HUES6 (cell line): ENCODE results near the gene SNX18.

Experiments used
- H3K27ac ChIP-seq: 2 replicates; pipeline ENCODE4 v1.7.0; 2013; ENCODE audit warnings: low read depth, mild to moderate bottlenecking, low read length, inconsistent platforms
- H3K27me3 ChIP-seq: 2 replicates; pipeline ENCODE4 v1.6.1; 2013; ENCODE audit warnings: low read length; ENCODE audit not compliant: control insufficient read depth, insufficient read depth
- H3K36me3 ChIP-seq: 2 replicates; pipeline ENCODE4 v1.6.1; 2013; ENCODE audit warnings: low read length; ENCODE audit not compliant: control insufficient read depth, insufficient read depth
- H3K4me1 ChIP-seq: 2 replicates; pipeline ENCODE4 v1.6.1; 2013; ENCODE audit warnings: low read length; ENCODE audit not compliant: control insufficient read depth, insufficient read depth
- H3K4me3 ChIP-seq: 2 replicates; pipeline ENCODE4 v1.5.1; 2013; ENCODE audit warnings: low read depth, low read length
- H3K9ac ChIP-seq: one replicate; pipeline ENCODE4 v1.6.1; 2013; ENCODE audit warnings: mild to moderate bottlenecking, low read length
- H3K9me3 ChIP-seq: 2 replicates; pipeline ENCODE4 v1.6.1; 2013; ENCODE audit warnings: low read depth, low read length; ENCODE audit not compliant: control insufficient read depth, insufficient read depth

The SNX18 gene

DNA sequence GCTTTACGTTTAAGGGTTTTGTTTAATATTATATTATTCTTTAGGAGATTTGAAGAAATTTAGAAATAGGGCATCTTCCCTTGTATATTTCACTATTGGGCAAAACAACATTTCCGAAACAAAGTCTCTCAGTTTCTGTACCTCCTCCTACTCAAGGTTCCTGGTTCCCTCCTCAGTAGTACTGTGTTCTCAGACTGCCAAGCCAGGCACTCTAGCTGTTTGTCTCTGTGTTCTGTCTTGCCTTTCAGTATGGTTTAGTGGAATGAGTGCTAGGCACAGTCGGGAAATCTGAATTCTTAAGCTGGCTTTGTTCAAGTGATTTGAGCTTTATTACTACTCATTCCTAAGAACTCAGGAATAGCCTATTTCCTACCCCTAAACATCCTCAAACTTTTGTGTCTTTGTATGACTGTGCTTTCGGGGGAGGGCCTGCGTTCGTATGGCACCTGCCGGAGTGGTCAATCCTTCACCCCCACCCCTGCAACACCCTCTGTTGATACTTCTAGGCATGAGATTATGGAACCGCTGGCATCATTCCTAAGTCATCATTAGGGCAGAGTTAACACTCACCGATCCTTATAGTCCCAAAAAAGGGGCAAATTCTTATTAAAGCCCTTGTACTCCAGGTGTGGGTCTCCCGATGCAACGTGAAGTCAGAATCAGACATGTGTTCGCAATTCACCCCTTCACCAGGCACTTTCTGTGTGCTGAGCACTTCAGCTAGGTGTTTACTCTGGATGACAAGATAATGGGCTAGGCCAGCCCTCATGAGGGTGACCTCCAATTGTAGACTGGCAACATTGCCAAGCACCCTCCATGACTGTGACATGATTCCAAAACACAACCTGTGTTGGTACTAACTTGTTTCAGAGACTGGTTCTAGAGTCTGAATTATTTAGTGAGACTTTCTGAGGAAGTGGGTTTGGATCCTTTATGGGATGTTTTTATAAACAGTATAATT lies 24.5 kb downstream of the SNX18 start:
- Histone ChIP-seq H3K9ac (no peak overlapping the region), H3K4me3 (no peak overlapping the region), H3K9me3 (no peaks in the 10 kb centered on the region), H3K27me3 (no peaks in the 10 kb centered on the region), H3K27ac (no peak overlapping the region), H3K36me3 (no peaks in the 10 kb centered on the region), H3K4me1 (no peaks in the 10 kb centered on the region)

DNA sequence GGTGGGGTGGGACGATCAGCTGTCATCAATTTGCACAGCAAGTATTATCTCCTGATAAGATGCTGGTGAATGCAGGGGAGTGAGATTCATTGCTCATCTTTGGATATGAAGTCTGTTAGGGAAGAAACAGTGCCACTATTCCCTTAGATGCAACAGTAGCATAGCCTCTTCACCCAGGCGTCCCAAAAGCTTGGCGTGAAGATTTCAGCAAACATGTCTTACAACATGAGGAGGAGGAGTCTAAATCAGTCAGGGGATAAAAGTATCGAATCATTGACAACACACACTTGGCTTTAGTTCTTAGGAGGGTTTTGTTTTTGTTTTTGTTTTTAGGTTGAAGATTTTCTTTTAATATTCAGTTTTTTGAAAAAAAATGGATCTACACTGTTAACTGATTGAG lies 26.5 kb downstream of the SNX18 start:
- Histone ChIP-seq H3K4me1 (no peaks in the 10 kb centered on the region), H3K27ac (no peak overlapping the region), H3K9me3 (no peaks in the 10 kb centered on the region), H3K27me3 (no peaks in the 10 kb centered on the region), H3K9ac (no peak overlapping the region), H3K36me3 (no peaks in the 10 kb centered on the region), H3K4me3 (no peak overlapping the region)

DNA sequence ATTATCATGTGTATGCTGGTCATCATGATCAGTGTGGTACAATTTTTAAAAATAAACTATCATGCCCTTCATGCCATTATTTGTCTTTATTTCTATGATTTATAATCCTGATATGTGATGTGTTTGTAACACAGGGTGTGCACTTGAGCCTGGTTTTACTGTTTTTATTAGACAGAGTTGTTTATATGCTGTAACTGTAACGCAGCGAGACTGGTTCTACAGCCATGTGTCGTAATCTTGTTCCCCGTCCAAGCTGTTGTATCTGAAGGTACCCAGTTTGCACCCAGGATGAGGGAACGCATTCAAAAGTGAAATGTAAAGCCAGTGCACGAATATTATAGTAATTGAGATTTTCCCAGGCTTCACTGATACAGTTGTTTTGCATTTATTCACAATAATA lies 28.2 kb downstream of the SNX18 start:
- no peaks in the 10 kb centered on the region for H3K36me3 ChIP-seq

DNA sequence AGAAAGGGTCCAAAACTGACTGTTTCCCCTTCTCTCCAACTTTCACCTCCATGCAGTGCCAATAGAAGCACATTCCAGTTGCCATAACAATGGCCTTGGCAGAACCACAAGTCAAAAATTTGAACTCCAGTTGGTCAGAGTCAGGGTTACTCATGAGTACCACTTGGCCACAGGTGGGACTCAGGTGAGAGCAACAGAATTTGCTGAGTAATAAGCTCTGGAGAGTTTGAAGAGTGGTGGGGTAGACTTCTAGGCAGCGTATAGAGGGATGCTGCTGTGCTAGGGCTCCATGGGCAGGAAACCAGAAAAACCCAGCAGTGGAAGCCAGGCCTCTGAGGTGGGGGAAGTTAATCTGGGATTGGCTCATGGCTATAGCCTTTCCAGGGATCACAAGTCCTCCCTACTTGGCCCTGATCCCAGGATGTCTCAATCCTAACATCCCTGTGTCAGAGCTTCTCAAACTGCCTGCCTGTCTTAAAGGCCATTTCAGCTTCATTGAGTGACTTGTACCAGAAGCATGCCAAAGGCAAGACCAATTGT lies 30.2 kb downstream of the SNX18 start:
- Histone ChIP-seq H3K36me3 (no peaks in the 10 kb centered on the region), H3K9ac (no peak overlapping the region), H3K27ac (no peak overlapping the region), H3K27me3 (no peaks in the 10 kb centered on the region), H3K4me3 (no peak overlapping the region), H3K9me3 (no peaks in the 10 kb centered on the region), H3K4me1 (no peaks in the 10 kb centered on the region)

More for the DNA sequence above, 28.2 kb downstream of the SNX18 start:
- Histone ChIP-seq H3K9ac (no peak overlapping the region), H3K4me3 (no peak overlapping the region), H3K4me1 (no peaks in the 10 kb centered on the region), H3K27me3 (no peaks in the 10 kb centered on the region), H3K27ac (no peak overlapping the region), H3K9me3 (no peaks in the 10 kb centered on the region)

DNA sequence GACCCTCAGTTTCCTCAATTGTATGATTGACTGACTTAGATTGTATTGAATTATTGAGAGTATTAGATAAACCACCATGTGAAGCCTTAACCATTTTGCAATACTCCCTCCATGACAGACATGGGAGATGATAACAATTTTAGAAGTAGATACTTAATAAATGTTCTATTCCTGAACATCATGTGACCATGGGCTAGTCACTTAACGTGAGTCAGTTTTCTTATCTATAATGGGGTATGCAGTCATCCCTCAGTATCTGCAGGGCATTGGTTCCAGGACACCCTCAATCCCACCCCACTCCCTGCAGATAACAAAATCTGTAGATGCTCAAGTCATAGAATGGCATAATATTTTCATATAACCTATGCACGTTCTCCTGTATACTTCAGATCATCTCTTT lies 31.0 kb downstream of the SNX18 start:
- H3K36me3 ChIP-seq = no peaks in the 10 kb centered on the region
- no peaks in the 10 kb centered on the region for H3K27me3 ChIP-seq
- H3K27ac ChIP-seq = no peak overlapping the region
- no peak overlapping the region for H3K4me3 ChIP-seq
- H3K9ac ChIP-seq = no peak overlapping the region
- no peaks in the 10 kb centered on the region for H3K4me1 ChIP-seq
- H3K9me3 ChIP-seq = no peaks in the 10 kb centered on the region

DNA sequence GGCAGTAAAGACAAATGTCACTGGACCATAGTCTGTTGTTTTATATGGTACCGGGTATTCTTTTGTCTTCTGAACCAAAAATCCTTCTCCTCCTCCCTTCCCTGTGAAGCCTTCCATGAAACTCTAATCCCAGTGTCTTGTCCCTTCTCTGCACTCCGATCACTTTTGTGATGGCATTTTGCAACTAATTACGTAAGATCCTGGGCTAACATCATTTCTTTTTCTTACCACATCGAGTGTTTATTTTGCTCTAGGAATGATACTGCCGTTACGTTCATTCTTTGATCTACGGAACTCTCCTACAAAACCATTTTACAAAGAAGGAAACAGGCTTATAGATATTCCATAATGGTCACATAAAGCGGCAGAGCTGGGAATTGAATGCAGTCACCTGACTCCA lies 33.7 kb downstream of the SNX18 start:
- Histone ChIP-seq H3K27ac (no peak overlapping the region), H3K27me3 (no peaks in the 10 kb centered on the region), H3K9me3 (no peaks in the 10 kb centered on the region), H3K4me1 (no peaks in the 10 kb centered on the region), H3K4me3 (no peak overlapping the region), H3K36me3 (no peaks in the 10 kb centered on the region), H3K9ac (no peak overlapping the region)

DNA sequence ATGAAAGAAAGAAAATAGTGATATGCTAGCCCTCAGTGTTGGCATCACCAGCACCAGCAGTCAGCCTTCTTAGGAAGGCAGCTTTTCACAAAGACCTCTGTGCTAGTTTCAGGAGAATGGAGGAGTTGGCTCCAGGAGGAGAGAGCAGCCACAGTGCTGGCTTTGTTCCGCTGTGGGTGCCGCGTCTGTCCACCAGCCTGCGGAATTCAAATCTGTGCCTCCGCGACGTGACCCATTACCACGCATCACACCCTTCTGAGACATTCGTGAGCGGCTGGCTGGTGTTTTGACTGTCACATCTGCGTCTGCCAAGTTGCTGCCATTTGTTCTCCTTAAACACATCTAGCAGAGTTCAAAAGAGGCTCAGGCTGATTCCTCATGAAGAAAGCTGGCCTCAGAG lies 34.4 kb downstream of the SNX18 start:
- Histone ChIP-seq H3K27me3 (no peaks in the 10 kb centered on the region), H3K27ac (no peak overlapping the region), H3K4me1 (no peaks in the 10 kb centered on the region), H3K9me3 (no peaks in the 10 kb centered on the region), H3K9ac (no peak overlapping the region), H3K36me3 (no peaks in the 10 kb centered on the region), H3K4me3 (no peak overlapping the region)

DNA sequence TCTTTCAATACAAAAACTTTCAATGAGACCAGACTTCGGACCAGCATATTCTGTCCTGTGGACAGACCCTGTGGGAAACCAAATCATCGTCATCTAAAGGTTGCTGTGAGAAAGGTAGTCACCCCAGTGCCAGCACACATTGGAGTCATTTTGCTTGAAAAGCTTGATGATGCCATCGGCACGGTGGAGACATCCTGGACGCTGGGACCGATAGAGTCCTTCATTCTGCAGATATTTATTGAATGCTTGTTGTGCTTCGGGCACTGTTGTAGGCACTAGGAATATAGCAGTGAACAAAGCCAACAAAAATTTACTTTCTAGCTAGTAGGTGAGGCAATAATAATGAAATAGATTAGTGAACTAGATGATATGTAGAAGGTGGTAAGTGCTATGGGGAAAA lies 34.9 kb downstream of the SNX18 start:
- no peak overlapping the region for H3K9ac ChIP-seq
- H3K4me3 ChIP-seq = no peak overlapping the region
- no peaks in the 10 kb centered on the region for H3K4me1 ChIP-seq
- no peaks in the 10 kb centered on the region for H3K36me3 ChIP-seq
- no peak overlapping the region for H3K27ac ChIP-seq
- no peaks in the 10 kb centered on the region for H3K9me3 ChIP-seq
- no peaks in the 10 kb centered on the region for H3K27me3 ChIP-seq

DNA sequence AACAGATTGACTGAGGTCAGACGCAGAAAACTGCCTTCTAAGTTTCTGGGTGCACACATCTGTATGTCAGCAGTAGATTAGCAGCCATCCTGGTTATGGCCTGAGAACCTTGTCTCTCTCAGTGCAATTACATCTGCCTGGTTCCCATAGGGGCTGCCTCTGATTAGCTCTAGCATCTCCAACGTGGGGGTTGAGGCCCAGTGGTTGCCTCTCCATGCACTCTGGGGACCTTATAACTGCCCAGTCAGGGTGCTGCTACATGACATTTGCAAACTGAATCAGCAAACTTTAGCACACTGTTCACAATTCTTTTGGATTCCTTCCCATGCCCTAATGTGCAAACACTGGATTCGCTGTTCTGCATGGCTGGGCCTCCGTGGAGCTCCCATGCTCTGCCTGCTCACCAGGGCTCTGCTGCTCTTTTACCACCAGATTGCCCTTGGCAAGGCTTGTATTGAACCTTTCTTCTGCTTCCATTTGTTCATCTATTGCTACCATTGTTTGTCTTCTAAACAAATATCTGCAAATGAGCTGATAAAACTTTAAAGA lies 36.2 kb downstream of the SNX18 start:
- H3K4me3 ChIP-seq = no peak overlapping the region
- no peaks in the 10 kb centered on the region for H3K27me3 ChIP-seq
- H3K36me3 ChIP-seq = no peaks in the 10 kb centered on the region
- no peak overlapping the region for H3K9ac ChIP-seq
- no peak overlapping the region for H3K27ac ChIP-seq
- H3K9me3 ChIP-seq = no peaks in the 10 kb centered on the region
- H3K4me1 ChIP-seq = no peaks in the 10 kb centered on the region

DNA sequence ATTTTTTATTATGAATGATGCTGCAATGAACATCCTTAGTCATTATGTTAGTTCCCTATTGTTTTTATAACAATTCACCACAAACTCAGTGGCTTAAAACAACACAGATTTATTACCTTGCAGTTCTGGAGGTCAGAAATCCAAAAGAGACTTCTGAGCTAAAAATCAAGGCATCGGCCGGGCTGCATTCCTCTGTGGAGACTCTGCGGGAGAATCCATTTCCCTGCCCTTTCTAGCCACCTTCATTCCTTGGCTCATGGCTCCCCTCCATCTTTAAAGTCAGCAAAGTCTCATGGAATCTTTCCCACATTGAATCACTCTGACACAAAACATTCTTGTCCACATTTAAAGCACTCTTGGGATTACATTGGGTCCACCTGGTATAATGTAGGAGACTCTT lies 38.6 kb downstream of the SNX18 start:
- Histone ChIP-seq H3K27ac (no peak overlapping the region), H3K9me3 (no peaks in the 10 kb centered on the region), H3K4me1 (no peaks in the 10 kb centered on the region), H3K9ac (no peak overlapping the region), H3K36me3 (no peaks in the 10 kb centered on the region), H3K27me3 (no peaks in the 10 kb centered on the region), H3K4me3 (no peak overlapping the region)

DNA sequence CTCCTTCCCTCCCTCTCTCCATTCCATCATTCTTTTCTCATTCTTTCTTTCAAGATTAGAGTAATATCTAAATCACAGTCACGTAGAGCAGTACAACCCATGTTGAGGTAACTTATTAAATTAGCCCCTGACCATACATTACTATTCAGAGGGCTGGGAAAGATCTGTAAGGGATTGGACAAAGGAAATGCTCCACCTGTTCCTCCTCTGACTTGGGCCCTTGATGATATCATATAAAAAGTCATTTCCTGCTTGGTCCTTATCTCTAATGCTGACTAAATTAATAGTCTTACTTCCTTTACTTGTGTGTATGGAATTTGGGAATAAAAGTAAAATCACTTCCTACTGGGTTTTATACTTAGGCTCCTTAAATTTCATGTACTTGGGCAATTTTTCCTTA lies 40.8 kb downstream of the SNX18 start:
- no peak overlapping the region for H3K27ac ChIP-seq
- no peaks in the 10 kb centered on the region for H3K27me3 ChIP-seq

More for the DNA sequence above, 40.8 kb downstream of the SNX18 start:
- no peak overlapping the region for H3K4me3 ChIP-seq
- no peaks in the 10 kb centered on the region for H3K4me1 ChIP-seq
- H3K9ac ChIP-seq = no peak overlapping the region
- no peaks in the 10 kb centered on the region for H3K36me3 ChIP-seq
- no peaks in the 10 kb centered on the region for H3K9me3 ChIP-seq
